Body of pancreas (tissue), 4 donors: ENCODE data around the gene NAT14.

Experiments used
- CTCF ChIP-seq, 7 experiments: fragments of 450-650 bp in 4 of 7; fragments of 200-600 bp in 3 of 7; sonication (generic) in 3 of 7; IDR thresholded peaks; one replicate each; pipeline ENCODE4 v1.5.1; 2016 to 2019; ENCODE audit warnings: antibody characterized with exemption in 7 of 7
- POLR2A ChIP-seq, 3 donors: fragments of 450-650 bp; IDR thresholded peaks; one replicate each; pipeline ENCODE4 v1.6.1; 2016; ENCODE audit warnings: antibody characterized with exemption in 3 of 3, mild to moderate bottlenecking in 2 of 3

GRCh38 chr19:55477905-55478304 is 7.1 kb upstream of the NAT14 start:
- no peak for TF ChIP-seq CTCF (IDR thresholded peaks at IDR 0.05)
- TF ChIP-seq POLR2A (IDR thresholded peaks at IDR 0.05), result no peak
